Stromal cell of bone marrow (primary cell): Measurements from ENCODE around the gene SLC7A5.
"Not testable (repeated sequence)": the region's sequence is repeated elsewhere in the genome, so short reads cannot be mapped to it uniquely, and the experiment has no call there.

Experiments
- DNase-seq: peaks from one replicate; pipeline ENCODE4 v3.0.0-alpha.2; 2012; ENCODE audit warnings: low read depth

Gene SLC7A5

GRCh38 chr16:87834005-87834667 lies 35.2 kb downstream of the SLC7A5 start:
- no peak for DNase-seq

GRCh38 chr16:87833548-87833947 lies 35.8 kb downstream of the SLC7A5 start:
- no peak for DNase-seq

- no peak for DNase-seq
Measured at GRCh38 chr16:87832741-87833502, 36.4 kb downstream of the SLC7A5 start.

GRCh38 chr16:87832137-87832527 lies 37.2 kb downstream of the SLC7A5 start:
- no peak for DNase-seq

- no peak for DNase-seq
Measured at GRCh38 chr16:87831421-87832136, 37.7 kb downstream of the SLC7A5 start.

- no peak for DNase-seq
Measured at GRCh38 chr16:87830673-87831420, 38.5 kb downstream of the SLC7A5 start.

GRCh38 chr16:87829988-87830672 lies 39.2 kb downstream of the SLC7A5 start:
- no peak for DNase-seq

GRCh38 chr16:87829622-87829980 lies 39.7 kb downstream of the SLC7A5 start:
- DNase-seq = no peak

- DNase-seq = no peak
Measured at GRCh38 chr16:87828907-87829621, 40.2 kb downstream of the SLC7A5 start.

- DNase-seq = no peak
Measured at GRCh38 chr16:87828071-87828906, 41.0 kb downstream of the SLC7A5 start.

GRCh38 chr16:87827588-87827915 lies 41.8 kb downstream of the SLC7A5 start:
- not testable (repeated sequence) for DNase-seq

GRCh38 chr16:87826798-87827587 lies 42.3 kb downstream of the SLC7A5 start:
- DNase-seq = no peak

- not testable (repeated sequence) for DNase-seq
Measured at GRCh38 chr16:87826407-87826797, 42.9 kb downstream of the SLC7A5 start.

GRCh38 chr16:87825842-87826120 lies 43.5 kb downstream of the SLC7A5 start:
- not testable (repeated sequence) for DNase-seq

GRCh38 chr16:87824991-87825841 lies 44.1 kb downstream of the SLC7A5 start:
- DNase-seq = no peak

- DNase-seq = no peak
Measured at GRCh38 chr16:87824016-87824990, 45.0 kb downstream of the SLC7A5 start.

GRCh38 chr16:87823181-87823929 lies 46.0 kb downstream of the SLC7A5 start:
- DNase-seq = no peak
